ENCODE measurements around the gene CAMTA1.
"Not testable (repeated sequence)": the region's sequence is repeated elsewhere in the genome, so short reads cannot be mapped to it uniquely, and the experiment has no call there.

Gene CAMTA1

DNA sequence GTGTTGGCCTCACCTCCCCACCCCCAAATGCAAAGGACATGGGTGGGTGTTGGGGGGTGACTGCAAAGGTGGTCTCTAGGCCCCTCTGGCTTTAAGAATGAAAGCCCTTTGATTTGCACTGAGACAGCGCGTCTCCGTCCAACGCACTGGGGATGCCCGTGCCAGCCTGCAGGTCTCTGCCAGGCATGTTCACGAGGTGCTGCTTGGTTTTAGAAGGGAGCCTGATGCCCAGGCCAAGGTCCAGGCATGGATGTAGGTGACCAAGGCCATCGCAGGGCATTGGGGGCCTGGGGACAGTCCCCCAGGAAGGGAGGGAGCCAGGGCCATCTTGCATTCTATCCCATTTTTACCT lies 622.3 kb downstream of the CAMTA1 start:
- no peaks in the 10 kb centered on the region for H3K9me3 ChIP-seq (ENCODE audit: insufficient read depth, low read depth, low read length)
- H3K36me3 ChIP-seq (ENCODE audit: insufficient read depth, low read length) = no peaks in the 10 kb centered on the region
- H3K4me1 ChIP-seq (ENCODE audit: insufficient read depth, low read length) = peaks cover 6% of the 10 kb centered on the region; the same call in 1 of the 2 replicates
- H3K4me3 ChIP-seq (ENCODE audit: low read length) = no peak overlapping the region
- no peak overlapping the region for H3K9ac ChIP-seq (ENCODE audit: low read depth, low read length)
- no peaks in the 10 kb centered on the region for H3K27me3 ChIP-seq (ENCODE audit: insufficient read depth, low read length)
- no peak overlapping the region for H3K27ac ChIP-seq (ENCODE audit: low read depth, low read length)
- WGBS = 94% methylated on average over 7 of the region's 7 CpGs

DNA sequence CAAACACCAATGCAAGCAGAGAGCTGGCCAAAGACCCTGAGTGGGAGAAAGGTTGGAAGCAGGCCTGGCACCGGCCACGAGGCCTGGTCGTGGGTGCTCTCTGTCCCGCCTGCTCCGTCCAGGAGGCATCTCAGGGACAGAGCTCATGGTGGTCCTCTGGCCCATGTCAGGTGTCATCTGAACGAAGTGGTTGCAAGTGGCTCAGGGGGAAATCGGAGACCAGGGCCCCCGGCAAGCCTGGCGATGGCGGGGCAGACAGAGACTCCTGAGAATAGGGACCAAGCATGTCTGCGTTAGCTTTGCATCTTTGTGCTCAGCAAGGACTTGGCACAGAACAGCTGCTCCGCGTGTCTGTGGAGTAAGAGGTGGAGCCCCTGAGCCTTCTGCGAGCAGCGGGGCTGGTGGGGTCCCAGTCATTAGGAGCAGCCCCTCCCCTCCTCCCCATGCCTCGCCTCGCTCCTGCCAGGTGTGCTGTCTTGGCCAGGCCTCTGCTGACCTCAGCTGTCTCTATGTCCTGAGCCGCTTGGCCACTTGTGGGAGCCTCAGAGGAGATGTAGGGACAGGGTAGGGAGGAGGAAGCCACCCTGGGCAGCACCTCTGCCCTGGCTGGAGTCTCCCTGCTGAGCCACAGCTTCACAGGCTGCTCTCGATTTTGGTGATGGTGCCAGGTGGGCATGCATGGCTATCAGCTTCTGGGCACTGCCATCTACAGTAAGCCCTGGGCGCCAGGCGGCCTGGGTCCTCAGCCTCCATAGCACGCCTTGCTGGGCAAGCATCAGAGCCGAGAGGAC lies 622.9 kb downstream of the CAMTA1 start:
- H3K27me3 ChIP-seq (ENCODE audit: insufficient read depth, low read length) = no peaks in the 10 kb centered on the region
- H3K9ac ChIP-seq (ENCODE audit: low read depth, low read length) = no peak overlapping the region
- H3K4me3 ChIP-seq (ENCODE audit: low read length) = no peak overlapping the region
- 0 out of 2 replicates have a peak, but pooled peaks cover 3% of the 10 kb centered on the region for H3K4me1 ChIP-seq (ENCODE audit: insufficient read depth, low read length)
- H3K9me3 ChIP-seq (ENCODE audit: insufficient read depth, low read depth, low read length) = no peaks in the 10 kb centered on the region
- H3K27ac ChIP-seq (ENCODE audit: low read depth, low read length) = no peak overlapping the region
- 95% methylated on average over 23 of the region's 23 CpGs for WGBS
- H3K36me3 ChIP-seq (ENCODE audit: insufficient read depth, low read length) = no peaks in the 10 kb centered on the region

- Histone ChIP-seq H3K36me3 (ENCODE audit: insufficient read depth, low read length) (no peaks in the 10 kb centered on the region), H3K9me3 (ENCODE audit: insufficient read depth, low read depth, low read length) (no peaks in the 10 kb centered on the region), H3K4me3 (ENCODE audit: low read length) (no peak overlapping the region), H3K27me3 (ENCODE audit: insufficient read depth, low read length) (no peaks in the 10 kb centered on the region), H3K27ac (ENCODE audit: low read depth, low read length) (no peak overlapping the region), H3K9ac (ENCODE audit: low read depth, low read length) (no peak overlapping the region), H3K4me1 (ENCODE audit: insufficient read depth, low read length) (0 out of 2 replicates have a peak, but pooled peaks cover 3% of the 10 kb centered on the region)
- WGBS = 92% methylated on average over 5 of the region's 5 CpGs
These were observed 623.5 kb downstream of the CAMTA1 start for GRCh38 chr1:7408771-7409150.

- Histone ChIP-seq H3K9me3 (ENCODE audit: insufficient read depth, low read depth, low read length) (no peaks in the 10 kb centered on the region), H3K27me3 (ENCODE audit: insufficient read depth, low read length) (no peaks in the 10 kb centered on the region), H3K36me3 (ENCODE audit: insufficient read depth, low read length) (no peaks in the 10 kb centered on the region), H3K9ac (ENCODE audit: low read depth, low read length) (no peak overlapping the region), H3K4me1 (ENCODE audit: insufficient read depth, low read length) (0 out of 2 replicates have a peak, but pooled peaks cover 3% of the 10 kb centered on the region), H3K4me3 (ENCODE audit: low read length) (no peak overlapping the region), H3K27ac (ENCODE audit: low read depth, low read length) (no peak overlapping the region)
- WGBS = 90% methylated on average over 8 of the region's 8 CpGs
These were observed 624.0 kb downstream of the CAMTA1 start for GRCh38 chr1:7409278-7409677.

DNA sequence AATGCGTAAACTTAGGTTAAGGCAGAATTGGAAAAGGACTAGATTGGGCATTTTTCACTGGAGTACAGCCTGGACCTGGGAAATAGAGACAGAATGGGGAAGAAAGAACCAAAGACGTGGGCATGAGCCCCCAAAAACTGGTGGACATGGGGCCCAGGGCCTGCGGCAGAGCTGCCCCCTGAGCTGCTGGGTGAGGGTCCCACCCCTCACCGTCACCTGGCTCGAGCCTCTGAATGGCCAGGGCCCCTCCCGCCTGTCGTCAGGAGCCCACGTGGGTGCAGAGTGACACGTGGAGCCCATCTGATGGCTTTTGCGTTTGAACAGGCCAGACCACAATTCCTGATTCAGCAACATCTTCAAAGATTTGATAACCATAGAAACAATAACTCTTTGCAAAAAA lies 624.9 kb downstream of the CAMTA1 start:
- H3K27ac ChIP-seq (ENCODE audit: low read depth, low read length) = no peak overlapping the region
- WGBS = 90% methylated on average over 10 of the region's 10 CpGs

GRCh38 chr1:7417618-7418017 lies 632.4 kb downstream of the CAMTA1 start:
- not testable (repeated sequence) for H3K4me3 ChIP-seq (ENCODE audit: low read length); H3K4me1 ChIP-seq (ENCODE audit: insufficient read depth, low read length); H3K36me3 ChIP-seq (ENCODE audit: insufficient read depth, low read length); H3K9ac ChIP-seq (ENCODE audit: low read depth, low read length); H3K27ac ChIP-seq (ENCODE audit: low read depth, low read length); H3K27me3 ChIP-seq (ENCODE audit: insufficient read depth, low read length)
- H3K9me3 ChIP-seq (ENCODE audit: insufficient read depth, low read depth, low read length) = peaks cover 11% of the 10 kb centered on the region
- 97% methylated on average over 12 of the region's 12 CpGs for WGBS

More for the DNA sequence above, 624.9 kb downstream of the CAMTA1 start:
- Histone ChIP-seq H3K36me3 (ENCODE audit: insufficient read depth, low read length) (no peaks in the 10 kb centered on the region), H3K9me3 (ENCODE audit: insufficient read depth, low read depth, low read length) (no peaks in the 10 kb centered on the region), H3K27me3 (ENCODE audit: insufficient read depth, low read length) (no peaks in the 10 kb centered on the region), H3K9ac (ENCODE audit: low read depth, low read length) (no peak overlapping the region), H3K4me3 (ENCODE audit: low read length) (no peak overlapping the region), H3K4me1 (ENCODE audit: insufficient read depth, low read length) (0 out of 2 replicates have a peak, but pooled peaks cover 3% of the 10 kb centered on the region)

- WGBS = 86% methylated on average over 10 of the region's 11 CpGs
- Histone ChIP-seq H3K4me1 (ENCODE audit: insufficient read depth, low read length) (no peaks in the 10 kb centered on the region), H3K27me3 (ENCODE audit: insufficient read depth, low read length) (no peaks in the 10 kb centered on the region), H3K9me3 (ENCODE audit: insufficient read depth, low read depth, low read length) (peaks cover 11% of the 10 kb centered on the region), H3K36me3 (ENCODE audit: insufficient read depth, low read length) (no peaks in the 10 kb centered on the region), H3K4me3 (ENCODE audit: low read length) (no peak overlapping the region), H3K27ac (ENCODE audit: low read depth, low read length) (no peak overlapping the region), H3K9ac (ENCODE audit: low read depth, low read length) (no peak overlapping the region)
These were observed 633.3 kb downstream of the CAMTA1 start for GRCh38 chr1:7418442-7419080.

DNA sequence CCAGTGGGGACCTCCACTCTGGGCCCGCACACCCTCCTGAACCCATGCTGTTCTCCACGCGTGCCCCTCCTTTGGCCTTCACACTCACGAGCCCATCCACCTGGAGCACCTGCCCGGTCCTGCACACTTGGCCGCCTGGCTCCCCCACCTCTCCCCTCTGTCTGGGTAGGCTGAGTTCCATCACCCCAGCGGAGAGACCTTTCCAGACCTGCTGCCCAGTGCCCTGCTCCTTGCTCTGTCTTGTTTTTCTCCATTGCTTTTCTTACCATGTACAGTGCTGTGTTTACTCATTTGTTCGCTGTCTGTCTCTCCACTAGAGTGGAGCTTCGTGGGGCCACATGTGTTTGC lies 634.8 kb downstream of the CAMTA1 start:
- no peaks in the 10 kb centered on the region for H3K4me1 ChIP-seq (ENCODE audit: insufficient read depth, low read length)
- no peak overlapping the region for H3K9ac ChIP-seq (ENCODE audit: low read depth, low read length)
- no peak overlapping the region for H3K27ac ChIP-seq (ENCODE audit: low read depth, low read length)
- WGBS = 79% methylated on average over 9 of the region's 9 CpGs
- peaks cover 11% of the 10 kb centered on the region for H3K9me3 ChIP-seq (ENCODE audit: insufficient read depth, low read depth, low read length)
- no peaks in the 10 kb centered on the region for H3K36me3 ChIP-seq (ENCODE audit: insufficient read depth, low read length)
- H3K27me3 ChIP-seq (ENCODE audit: insufficient read depth, low read length) = no peaks in the 10 kb centered on the region
- H3K4me3 ChIP-seq (ENCODE audit: low read length) = no peak overlapping the region

GRCh38 chr1:7420470-7421100 lies 635.3 kb downstream of the CAMTA1 start:
- WGBS = 89% methylated on average over 6 of the region's 6 CpGs
- H3K27me3 ChIP-seq (ENCODE audit: insufficient read depth, low read length) = no peaks in the 10 kb centered on the region
- H3K36me3 ChIP-seq (ENCODE audit: insufficient read depth, low read length) = no peaks in the 10 kb centered on the region
- no peaks in the 10 kb centered on the region for H3K4me1 ChIP-seq (ENCODE audit: insufficient read depth, low read length)
- no peak overlapping the region for H3K9ac ChIP-seq (ENCODE audit: low read depth, low read length)
- H3K27ac ChIP-seq (ENCODE audit: low read depth, low read length) = no peak overlapping the region
- H3K9me3 ChIP-seq (ENCODE audit: insufficient read depth, low read depth, low read length) = peaks cover 11% of the 10 kb centered on the region
- H3K4me3 ChIP-seq (ENCODE audit: low read length) = no peak overlapping the region

DNA sequence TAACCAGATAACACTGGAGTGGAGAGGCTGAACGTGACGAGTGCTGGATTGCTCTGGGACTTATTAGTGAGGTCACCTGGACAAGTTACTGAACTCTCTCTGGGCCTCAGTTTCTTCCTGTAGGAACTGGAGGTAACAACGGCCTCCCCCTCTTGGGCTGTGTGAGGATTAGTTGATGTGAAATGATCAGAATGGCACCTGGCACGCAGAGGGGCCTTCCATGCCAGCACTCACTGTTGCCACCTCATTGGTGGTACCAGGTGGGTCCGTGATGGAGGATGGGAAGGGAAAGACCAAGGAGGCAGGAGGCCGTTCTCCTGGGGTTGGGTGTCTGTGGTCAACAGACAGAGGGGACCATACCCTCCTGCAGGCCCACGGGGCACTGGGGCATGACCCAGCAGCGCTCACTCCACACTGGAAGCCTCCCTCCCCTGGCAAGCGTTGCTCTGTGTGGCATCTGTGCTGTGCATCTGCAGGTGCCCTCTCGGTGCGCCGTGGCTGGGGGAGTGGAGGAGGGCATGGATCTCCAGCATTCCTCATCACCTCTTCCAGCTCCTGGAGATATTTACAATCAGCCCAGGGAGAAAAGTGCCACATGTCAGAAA lies 636.3 kb downstream of the CAMTA1 start:
- Histone ChIP-seq H3K36me3 (ENCODE audit: insufficient read depth, low read length) (no peaks in the 10 kb centered on the region), H3K4me3 (ENCODE audit: low read length) (no peak overlapping the region), H3K9ac (ENCODE audit: low read depth, low read length) (no peak overlapping the region), H3K9me3 (ENCODE audit: insufficient read depth, low read depth, low read length) (peaks cover 11% of the 10 kb centered on the region), H3K27me3 (ENCODE audit: insufficient read depth, low read length) (no peaks in the 10 kb centered on the region), H3K27ac (ENCODE audit: low read depth, low read length) (no peak overlapping the region), H3K4me1 (ENCODE audit: insufficient read depth, low read length) (no peaks in the 10 kb centered on the region)
- WGBS = 96% methylated on average over 12 of the region's 12 CpGs

DNA sequence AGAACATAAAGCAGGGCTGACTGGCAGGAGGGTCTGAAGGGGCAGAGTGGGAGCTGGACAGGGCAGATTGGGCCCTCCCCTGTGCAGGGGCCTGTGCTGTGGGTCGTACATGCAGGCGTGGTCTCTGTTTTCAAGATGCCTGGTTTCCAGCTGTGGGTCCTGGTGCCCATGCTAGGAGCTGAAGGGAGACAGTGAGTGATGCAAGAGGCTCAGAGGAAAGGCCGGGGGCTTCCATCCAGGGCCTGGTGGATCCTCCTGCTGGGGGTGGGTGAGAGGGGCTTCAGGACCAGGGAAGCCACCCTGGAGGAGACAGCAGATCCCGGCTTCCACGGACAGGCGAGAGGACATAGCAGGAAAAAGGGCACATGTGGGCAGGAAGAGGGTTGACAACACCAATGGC lies 636.8 kb downstream of the CAMTA1 start:
- H3K27ac ChIP-seq (ENCODE audit: low read depth, low read length) = no peak overlapping the region
- peaks cover 11% of the 10 kb centered on the region for H3K9me3 ChIP-seq (ENCODE audit: insufficient read depth, low read depth, low read length)
- H3K4me3 ChIP-seq (ENCODE audit: low read length) = no peak overlapping the region
- no peaks in the 10 kb centered on the region for H3K36me3 ChIP-seq (ENCODE audit: insufficient read depth, low read length)
- H3K9ac ChIP-seq (ENCODE audit: low read depth, low read length) = no peak overlapping the region
- no peaks in the 10 kb centered on the region for H3K4me1 ChIP-seq (ENCODE audit: insufficient read depth, low read length)
- no peaks in the 10 kb centered on the region for H3K27me3 ChIP-seq (ENCODE audit: insufficient read depth, low read length)
- 95% methylated on average over 6 of the region's 6 CpGs for WGBS
